GM19351 (cell line): ENCODE measurements around the gene CRB1.

ENCODE experiments used
- ATAC-seq: cut with Tn5 transposase; IDR thresholded peaks from one replicate; pipeline ENCODE4 v1.9.1; 2021; ENCODE audit warnings: mild to moderate bottlenecking, moderate library complexity; ENCODE audit not compliant: unreplicated experiment

The CRB1 gene

GRCh38 chr1:197268012-197268411, at the start of gene CRB1:
Gene CRB1, plus strand, starts transcription at chr1:197268252. Its CDS starts 161 bp downstream, at chr1:197268413.
- ATAC-seq = no peak

GRCh38 chr1:197218857-197219256, 49.2 kb upstream of the CRB1 start:
- ATAC-seq = no peak

GRCh38 chr1:197222025-197222685, 45.9 kb upstream of the CRB1 start:
- ATAC-seq = no peak

GRCh38 chr1:197222780-197223179, 45.3 kb upstream of the CRB1 start:
- ATAC-seq = no peak

- ATAC-seq = no peak
Measured at GRCh38 chr1:197224160-197224559, 43.9 kb upstream of the CRB1 start.

GRCh38 chr1:197225611-197226010, 42.4 kb upstream of the CRB1 start:
- ATAC-seq = no peak

- no peak for ATAC-seq
Measured at GRCh38 chr1:197234581-197234980, 33.5 kb upstream of the CRB1 start.

- ATAC-seq = no peak
Measured at GRCh38 chr1:197235355-197235754, 32.7 kb upstream of the CRB1 start.

- no peak for ATAC-seq
Measured at GRCh38 chr1:197247465-197247864, 20.6 kb upstream of the CRB1 start.

- no peak for ATAC-seq
Measured at GRCh38 chr1:197249324-197249723, 18.7 kb upstream of the CRB1 start.

- no peak for ATAC-seq
Measured at GRCh38 chr1:197250616-197251015, 17.4 kb upstream of the CRB1 start.

- ATAC-seq = no peak
Measured at GRCh38 chr1:197252973-197253372, 15.1 kb upstream of the CRB1 start.

GRCh38 chr1:197254866-197255265, 13.2 kb upstream of the CRB1 start:
- ATAC-seq = no peak

- no peak for ATAC-seq
Measured at GRCh38 chr1:197264936-197265567, 3.0 kb upstream of the CRB1 start.

GRCh38 chr1:197269053-197269452, 1.0 kb downstream of the CRB1 start:
- ATAC-seq = no peak

GRCh38 chr1:197272791-197273190, 4.7 kb downstream of the CRB1 start:
- no peak for ATAC-seq

- no peak for ATAC-seq
Measured at GRCh38 chr1:197277166-197277565, 9.1 kb downstream of the CRB1 start.

GRCh38 chr1:197284325-197284724, 16.3 kb downstream of the CRB1 start:
- ATAC-seq = no peak

GRCh38 chr1:197284966-197285365, 16.9 kb downstream of the CRB1 start:
- ATAC-seq = no peak

- no peak for ATAC-seq
Measured at GRCh38 chr1:197285526-197286205, 17.6 kb downstream of the CRB1 start.

- no peak for ATAC-seq
Measured at GRCh38 chr1:197286634-197287033, 18.6 kb downstream of the CRB1 start.

GRCh38 chr1:197287863-197288262, 19.8 kb downstream of the CRB1 start:
- ATAC-seq = no peak
